ENCODE measurements around the gene CTNNBIP1.
"Not testable (repeated sequence)": the region's sequence is repeated elsewhere in the genome, so short reads cannot be mapped to it uniquely, and the experiment has no call there.

The CTNNBIP1 gene

DNA sequence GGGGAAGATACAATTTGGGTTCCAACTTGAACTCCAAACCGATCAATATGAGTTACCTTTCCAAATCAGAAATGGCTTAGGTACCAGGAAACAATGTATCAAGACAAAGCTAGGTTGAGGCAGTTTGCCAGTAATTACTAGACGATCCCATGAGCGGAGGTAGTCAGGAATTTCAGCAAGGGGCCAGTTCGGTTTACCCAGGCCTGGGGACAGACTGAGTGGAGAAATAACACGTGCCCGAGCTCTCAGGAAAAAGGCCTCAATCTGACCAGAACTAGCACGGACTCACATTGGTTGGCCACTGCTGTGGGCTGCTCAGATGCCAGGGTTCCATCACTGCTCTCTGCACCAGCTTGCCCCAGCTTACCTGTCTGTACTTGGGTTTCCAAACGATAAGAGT lies 101.6 kb downstream of the CTNNBIP1 start:
- Histone ChIP-seq H3K36me3 (ENCODE audit: control insufficient read depth, insufficient read depth, low read length) (no peaks in the 10 kb centered on the region), H3K4me1 (ENCODE audit: control insufficient read depth, insufficient read depth, low read length) (peaks cover 3% of the 10 kb centered on the region; the same call in 1 of the 2 replicates), H3K27ac (ENCODE audit: low read length) (no peak overlapping the region), H3K27me3 (ENCODE audit: control insufficient read depth, insufficient read depth, low read length) (no peaks in the 10 kb centered on the region), H3K4me3 (ENCODE audit: low read length) (no peak overlapping the region), H3K9me3 (ENCODE audit: control insufficient read depth, insufficient read depth, low read length) (no peaks in the 10 kb centered on the region)
- WGBS (ENCODE audit: insufficient coverage, insufficient read length) = no CpG with 5 or more reads among the region's 8 CpGs
- DNase-seq (ENCODE audit: low read depth, low spot score) = no peak

DNA sequence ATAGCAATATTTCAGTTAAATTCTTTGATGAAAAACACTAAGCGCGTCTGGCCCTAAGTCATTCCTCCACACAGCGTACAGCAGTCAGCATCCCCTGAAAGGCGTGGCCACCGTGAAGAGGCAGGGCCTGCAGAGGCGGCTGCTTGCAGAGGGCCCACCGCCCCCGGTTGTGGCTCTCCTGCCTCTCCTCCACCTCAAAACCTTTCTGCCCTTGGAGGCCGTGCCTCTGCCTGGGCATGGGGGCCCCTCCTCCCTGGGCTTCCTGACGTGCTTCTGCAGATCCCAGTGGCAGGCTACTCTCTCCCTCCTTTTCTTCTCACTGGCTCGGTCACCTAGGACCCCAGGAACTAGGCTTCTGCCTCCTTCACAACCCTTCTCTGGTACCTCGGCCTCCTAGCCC lies 102.5 kb downstream of the CTNNBIP1 start:
- Histone ChIP-seq H3K4me1 (ENCODE audit: control insufficient read depth, insufficient read depth, low read length) (peaks cover 3% of the 10 kb centered on the region; the same call in 1 of the 2 replicates), H3K27me3 (ENCODE audit: control insufficient read depth, insufficient read depth, low read length) (no peaks in the 10 kb centered on the region), H3K36me3 (ENCODE audit: control insufficient read depth, insufficient read depth, low read length) (no peaks in the 10 kb centered on the region), H3K4me3 (ENCODE audit: low read length) (no peak overlapping the region), H3K9me3 (ENCODE audit: control insufficient read depth, insufficient read depth, low read length) (no peaks in the 10 kb centered on the region), H3K27ac (ENCODE audit: low read length) (no peak overlapping the region)
- WGBS (ENCODE audit: insufficient coverage, insufficient read length) = no CpG with 5 or more reads among the region's 12 CpGs
- DNase-seq (ENCODE audit: low read depth, low spot score) = no peak

DNA sequence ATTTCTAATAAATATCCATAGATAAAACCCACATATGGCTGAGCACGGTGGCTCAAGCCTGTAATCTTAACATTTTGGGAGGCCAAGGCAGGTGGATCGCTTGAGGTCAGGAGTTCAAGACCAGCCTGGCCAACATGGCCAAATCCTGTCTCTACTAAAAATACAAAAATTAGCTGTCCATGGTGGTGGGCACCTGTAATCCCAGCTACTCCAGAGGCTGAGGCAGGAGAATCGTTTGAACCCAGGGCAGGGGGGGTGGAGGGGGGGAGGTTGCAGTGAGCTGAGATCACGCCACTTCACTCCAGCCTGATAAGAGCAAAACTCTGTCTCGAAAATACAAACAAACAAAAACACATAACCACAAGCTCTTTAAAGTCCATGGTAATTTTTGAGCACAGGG lies 104.1 kb downstream of the CTNNBIP1 start:
- H3K4me1 ChIP-seq (ENCODE audit: control insufficient read depth, insufficient read depth, low read length); H3K36me3 ChIP-seq (ENCODE audit: control insufficient read depth, insufficient read depth, low read length); H3K9me3 ChIP-seq (ENCODE audit: control insufficient read depth, insufficient read depth, low read length); H3K4me3 ChIP-seq (ENCODE audit: low read length); H3K27ac ChIP-seq (ENCODE audit: low read length); DNase-seq (ENCODE audit: low read depth, low spot score); H3K27me3 ChIP-seq (ENCODE audit: control insufficient read depth, insufficient read depth, low read length): not testable (repeated sequence)
- WGBS (ENCODE audit: insufficient coverage, insufficient read length) = no CpG with 5 or more reads among the region's 5 CpGs

DNA sequence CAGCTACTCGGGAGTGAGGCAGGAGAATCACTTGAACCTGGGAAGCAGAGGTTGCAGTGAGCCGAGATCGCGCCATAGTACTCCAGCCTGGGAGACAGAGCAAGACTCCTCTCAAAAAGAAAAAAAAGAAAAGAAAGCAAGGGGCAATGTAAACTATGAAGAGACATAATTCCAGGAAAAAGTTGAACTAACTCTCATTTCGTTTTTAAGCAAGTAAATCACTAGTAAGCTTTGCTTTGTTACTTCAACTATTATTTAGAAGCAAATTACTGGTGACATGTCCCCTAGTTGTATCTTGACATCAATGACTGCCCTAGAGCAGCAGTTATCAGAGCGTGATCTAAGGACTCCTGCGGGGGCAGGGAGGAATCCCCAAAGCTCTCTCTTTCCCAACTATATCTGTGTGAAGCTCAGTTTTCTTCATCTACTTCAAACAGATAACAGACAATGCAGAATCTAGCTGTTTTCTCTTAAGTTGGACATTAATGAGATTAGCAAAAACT lies 105.0 kb downstream of the CTNNBIP1 start:
- H3K27me3 ChIP-seq (ENCODE audit: control insufficient read depth, insufficient read depth, low read length) = no peaks in the 10 kb centered on the region
- no peaks in the 10 kb centered on the region for H3K36me3 ChIP-seq (ENCODE audit: control insufficient read depth, insufficient read depth, low read length)
- WGBS (ENCODE audit: insufficient coverage, insufficient read length) = no CpG with 5 or more reads among the region's 7 CpGs
- H3K9me3 ChIP-seq (ENCODE audit: control insufficient read depth, insufficient read depth, low read length) = no peaks in the 10 kb centered on the region
- peaks cover 3% of the 10 kb centered on the region; the same call in 1 of the 2 replicates for H3K4me1 ChIP-seq (ENCODE audit: control insufficient read depth, insufficient read depth, low read length)
- no peak overlapping the region for H3K27ac ChIP-seq (ENCODE audit: low read length)
- no peak for DNase-seq (ENCODE audit: low read depth, low spot score)
- no peak overlapping the region for H3K4me3 ChIP-seq (ENCODE audit: low read length)

DNA sequence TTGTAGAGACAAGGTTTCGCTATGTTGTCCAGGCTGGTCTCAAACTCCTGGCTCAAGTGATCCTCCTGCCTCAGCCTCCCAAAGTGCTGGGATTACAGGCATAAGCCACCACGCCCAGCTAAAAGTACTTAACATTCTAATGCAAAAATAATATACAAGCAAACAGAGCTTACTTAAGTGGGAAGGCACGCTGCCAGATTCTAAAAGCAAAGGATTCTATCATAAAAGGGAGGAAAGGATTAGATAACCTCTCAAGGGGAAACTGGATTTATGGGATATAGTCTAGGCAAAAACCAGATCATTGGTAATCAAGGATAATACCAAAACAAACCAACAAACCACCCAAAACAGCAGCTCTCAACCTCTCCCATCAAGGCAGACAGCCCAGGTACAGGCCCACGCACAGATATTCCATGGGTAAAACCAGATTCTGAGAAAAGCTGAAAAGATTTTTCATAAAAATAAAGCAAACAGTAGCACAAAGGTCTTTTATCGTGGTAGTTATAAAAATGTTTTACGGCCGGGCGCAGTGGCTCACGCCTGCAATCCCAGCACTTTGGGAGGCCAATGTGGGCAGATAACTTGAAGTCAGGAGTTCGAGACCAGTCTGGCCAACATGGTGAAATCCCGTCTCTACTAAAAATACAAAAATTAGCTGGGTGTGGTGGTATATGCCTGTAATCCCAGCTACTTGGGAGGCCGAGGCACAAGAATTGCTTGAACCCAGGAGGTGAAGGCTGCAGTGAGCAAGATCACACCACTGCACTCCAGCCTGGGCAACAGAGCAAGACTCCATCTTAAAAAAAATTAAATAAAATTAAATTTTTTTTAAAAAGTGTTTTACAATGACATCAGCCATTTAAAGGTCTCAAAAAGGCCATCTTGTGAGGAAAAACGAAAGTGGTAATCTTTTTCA lies 106.8 kb downstream of the CTNNBIP1 start:
- DNase-seq (ENCODE audit: low read depth, low spot score); H3K9me3 ChIP-seq (ENCODE audit: control insufficient read depth, insufficient read depth, low read length); H3K4me1 ChIP-seq (ENCODE audit: control insufficient read depth, insufficient read depth, low read length); H3K36me3 ChIP-seq (ENCODE audit: control insufficient read depth, insufficient read depth, low read length); H3K27me3 ChIP-seq (ENCODE audit: control insufficient read depth, insufficient read depth, low read length); H3K4me3 ChIP-seq (ENCODE audit: low read length); H3K27ac ChIP-seq (ENCODE audit: low read length): not testable (repeated sequence)
- no CpG with 5 or more reads among the region's 13 CpGs for WGBS (ENCODE audit: insufficient coverage, insufficient read length)

DNA sequence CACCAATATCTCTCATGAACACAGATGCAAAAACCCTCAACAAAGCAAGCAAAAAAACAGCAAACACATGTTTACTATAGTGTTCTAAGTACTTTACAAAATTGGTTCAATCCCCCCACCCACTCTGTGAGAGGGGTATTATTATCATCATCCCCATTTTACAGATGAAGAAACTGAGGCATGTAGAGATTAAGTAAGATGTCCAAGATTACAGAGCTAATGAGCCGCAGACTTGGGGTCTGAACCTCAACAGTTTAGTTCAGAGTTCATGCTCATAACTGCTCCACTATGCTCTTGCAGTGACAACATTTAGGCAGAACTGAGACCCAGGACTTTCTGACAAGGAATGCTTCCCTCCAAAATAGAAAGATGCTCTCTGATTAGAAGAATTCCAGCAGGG lies 108.2 kb downstream of the CTNNBIP1 start:
- Histone ChIP-seq H3K9me3 (ENCODE audit: control insufficient read depth, insufficient read depth, low read length) (no peaks in the 10 kb centered on the region), H3K36me3 (ENCODE audit: control insufficient read depth, insufficient read depth, low read length) (no peaks in the 10 kb centered on the region), H3K27me3 (ENCODE audit: control insufficient read depth, insufficient read depth, low read length) (no peaks in the 10 kb centered on the region), H3K27ac (ENCODE audit: low read length) (no peak overlapping the region), H3K4me3 (ENCODE audit: low read length) (no peak overlapping the region), H3K4me1 (ENCODE audit: control insufficient read depth, insufficient read depth, low read length) (no peaks in the 10 kb centered on the region)
- DNase-seq (ENCODE audit: low read depth, low spot score) = no peak
- no CpG with 5 or more reads among the region's 1 CpG for WGBS (ENCODE audit: insufficient coverage, insufficient read length)

Measured in iPS DF 6.9 (cell line).